Skin epidermis (tissue), 12 donors: ENCODE results near the gene MAST4.

Source experiments
- H3K27ac ChIP-seq, 21 experiments: fragments of 200-600 bp; sonication (generic) in 11 of 21; one replicate each; pipeline ENCODE4 v1.5.0; 2020; ENCODE audit warnings: mild to moderate bottlenecking in 3 of 21, inconsistent platforms in 2 of 21, moderate library complexity in 2 of 21
- H3K4me3 ChIP-seq, 7 experiments: fragments of 200-600 bp; sonication (generic) in 2 of 7; one replicate each; pipeline ENCODE4 v1.5.0; 2020; ENCODE audit warnings: inconsistent platforms in 2 of 7, mild to moderate bottlenecking in 2 of 7, moderate library complexity in 1 of 7

MAST4 gene

DNA sequence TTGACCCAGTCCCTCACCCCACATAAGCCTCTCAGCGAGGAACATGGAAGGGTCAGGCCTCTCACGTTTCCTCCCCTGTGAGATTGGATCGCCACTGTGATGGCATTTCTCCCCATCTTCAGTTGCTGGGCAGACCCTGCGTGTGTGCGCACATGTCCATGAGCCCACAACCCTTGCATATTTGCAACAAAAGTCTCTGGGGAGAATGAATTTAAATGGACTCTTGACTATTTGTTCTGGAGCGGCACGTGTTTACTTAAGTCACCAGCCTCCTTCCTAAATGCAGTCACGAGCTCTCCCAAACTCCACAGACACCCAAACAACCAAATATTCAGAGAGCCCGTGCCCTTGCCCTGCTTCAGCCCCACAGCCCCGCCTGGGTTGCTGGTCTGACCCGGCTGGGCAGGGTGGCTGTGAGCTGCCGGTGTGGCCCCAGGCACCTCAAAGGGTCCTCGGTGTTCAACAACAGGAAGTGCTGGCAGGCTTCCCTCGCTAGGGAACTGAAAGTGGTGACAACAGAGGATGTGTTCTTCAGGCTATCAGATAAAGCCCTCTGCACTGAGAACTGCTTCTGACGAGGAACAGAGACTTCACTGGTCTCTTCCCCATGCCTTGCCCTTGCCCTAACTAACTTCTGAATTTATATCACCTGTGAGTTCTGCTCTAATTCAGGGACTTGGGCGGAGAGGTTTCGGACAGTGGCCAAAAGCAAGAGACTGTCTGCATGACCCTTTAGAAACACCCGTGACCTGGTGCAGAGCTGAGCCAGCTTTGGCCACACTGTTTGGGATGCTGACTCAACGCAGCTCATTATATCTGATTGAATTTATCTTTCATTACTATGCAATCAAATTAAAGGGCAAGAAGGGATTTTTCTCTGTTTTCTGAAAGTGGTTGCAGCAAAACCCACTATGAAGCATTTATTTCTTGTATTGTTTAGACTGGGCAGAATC, 619.6 kb downstream of the MAST4 start:
- peak overlapping the region in 2 of 7 experiments; percentile 1 to 11 for H3K4me3 ChIP-seq
- peak overlapping the region in 20 of 21 experiments; percentile 10 to 92 (median 74) for H3K27ac ChIP-seq

DNA sequence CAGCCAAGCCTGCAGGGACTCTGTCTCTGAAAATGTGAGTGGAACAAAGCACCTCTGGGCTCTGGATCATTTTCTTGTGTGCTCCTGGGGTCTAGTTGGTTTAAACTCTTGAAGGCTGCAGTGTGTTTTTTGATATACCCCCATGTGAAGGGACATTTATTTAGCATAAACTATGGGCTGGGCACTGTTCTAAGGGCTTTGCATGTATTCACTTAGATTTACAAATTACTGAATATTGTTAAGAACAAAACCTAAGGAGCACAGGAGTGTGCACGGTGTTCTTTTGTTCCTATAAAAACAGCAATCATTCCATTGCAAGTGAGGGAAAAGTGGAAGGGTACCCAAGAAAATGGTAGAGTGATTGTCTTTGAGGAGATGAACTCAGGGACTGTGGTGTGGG, 620.4 kb downstream of the MAST4 start:
- Histone ChIP-seq H3K4me3 (no peak overlapping the region), H3K27ac (peak overlapping the region in 16 of 21 experiments; percentile 10 to 92 (median 75))
